Liver (tissue), 9 donors: ENCODE measurements around the gene MDC1. TPM values are rescaled to one million over a fixed set of nuclear protein-coding genes. Genes with fewer than 3 reads are reported as not detected.
A peak's percentile ranks its signal among the peaks of the same experiment; 100 is the strongest.

Experiments
- DNase-seq: peaks from one replicate; pipeline ENCODE4 v3.0.0-alpha.2; 2017; ENCODE audit warnings: low spot score
- H3K27ac ChIP-seq, 2 donors: one replicate each; pipeline ENCODE4 v1.7.0; 2013; ENCODE audit warnings: inconsistent platforms in 2 of 2, low read length in 2 of 2, control low read depth in 1 of 2, low read depth in 1 of 2, mild to moderate bottlenecking in 1 of 2
- H3K27me3 ChIP-seq, 4 donors: one replicate each; pipeline versions ENCODE4 v1.6.1 to v1.7.0; 2013; ENCODE audit warnings: low read length in 3 of 4, inconsistent platforms in 1 of 4, mild to moderate bottlenecking in 1 of 4, moderate library complexity in 1 of 4; ENCODE audit not compliant: control insufficient read depth in 4 of 4, insufficient read depth in 4 of 4
- H3K36me3 ChIP-seq, 4 donors: one replicate each; pipeline versions ENCODE4 v1.6.1 to v1.7.0; 2013; ENCODE audit warnings: low read length in 3 of 4, mild to moderate bottlenecking in 3 of 4, low read depth in 1 of 4, moderate library complexity in 1 of 4; ENCODE audit not compliant: control insufficient read depth in 4 of 4, insufficient read depth in 3 of 4
- H3K4me1 ChIP-seq, 4 donors: one replicate each; pipeline versions ENCODE4 v1.6.1 to v1.7.0; 2013; ENCODE audit warnings: low read length in 3 of 4, mild to moderate bottlenecking in 3 of 4, moderate library complexity in 1 of 4; ENCODE audit not compliant: control insufficient read depth in 4 of 4, insufficient read depth in 4 of 4
- H3K4me3 ChIP-seq, 3 donors: one replicate each; pipeline versions ENCODE4 v1.6.1 to v1.7.0; 2013; ENCODE audit warnings: low read length in 3 of 3, control low read depth in 1 of 3, low read depth in 1 of 3, mild to moderate bottlenecking in 1 of 3
- H3K9ac ChIP-seq, 2 donors: one replicate each; pipeline ENCODE4 v1.7.0; 2013; ENCODE audit warnings: low read length in 2 of 2, mild to moderate bottlenecking in 2 of 2, moderate library complexity in 2 of 2, control low read depth in 1 of 2, low read depth in 1 of 2
- H3K9me3 ChIP-seq, 4 donors: one replicate each; pipeline versions ENCODE4 v1.6.1 to v1.7.0; 2013; ENCODE audit warnings: low read length in 3 of 4; ENCODE audit not compliant: control insufficient read depth in 4 of 4
- EGR1 ChIP-seq, 2 donors: IDR thresholded peaks; 2 replicates each; pipeline ENCODE4 v1.6.1; 2016 to 2018; ENCODE audit warnings: antibody characterized with exemption in 2 of 2, low read depth in 2 of 2
- FOXA1 ChIP-seq: IDR thresholded peaks from 2 replicates; pipeline ENCODE4 v1.6.1; 2016; ENCODE audit warnings: antibody characterized with exemption
- FOXA2 ChIP-seq: IDR thresholded peaks from 2 replicates; pipeline ENCODE4 v1.6.1; 2016; ENCODE audit warnings: antibody characterized with exemption
- GABPA ChIP-seq, 2 donors: IDR thresholded peaks in 1 of 2; conservative IDR thresholded peaks in 1 of 2; 2 replicates each; pipeline ENCODE4 v1.6.1; 2016; ENCODE audit warnings: antibody characterized with exemption in 2 of 2, mild to moderate bottlenecking in 1 of 2, moderate library complexity in 1 of 2
- HNF4A ChIP-seq, 2 donors: conservative IDR thresholded peaks; 2 replicates each; pipeline ENCODE4 v1.6.1; 2016; ENCODE audit warnings: antibody characterized with exemption in 2 of 2, mild to moderate bottlenecking in 2 of 2
- HNF4G ChIP-seq: IDR thresholded peaks from 2 replicates; pipeline ENCODE4 v1.6.1; 2016; ENCODE audit warnings: antibody characterized with exemption
- JUND ChIP-seq, 2 donors: IDR thresholded peaks; 2 replicates each; pipeline ENCODE4 v1.6.1; 2016; ENCODE audit warnings: antibody characterized with exemption in 2 of 2
- MAX ChIP-seq: IDR thresholded peaks from 2 replicates; pipeline ENCODE4 v1.6.1; 2016; ENCODE audit warnings: antibody characterized with exemption
- NR2F2 ChIP-seq: IDR thresholded peaks from 2 replicates; pipeline ENCODE4 v1.6.1; 2016; ENCODE audit warnings: antibody characterized with exemption
- RAD21 ChIP-seq, 2 donors: IDR thresholded peaks; 2 replicates each; pipeline ENCODE4 v1.6.1; 2016; ENCODE audit warnings: antibody characterized with exemption in 2 of 2, mild to moderate bottlenecking in 2 of 2
- REST ChIP-seq: IDR thresholded peaks from 2 replicates; pipeline ENCODE4 v1.6.1; 2016; ENCODE audit warnings: antibody characterized with exemption, mild to moderate bottlenecking
- RXRA ChIP-seq, 2 donors: IDR thresholded peaks; 2 replicates each; pipeline ENCODE4 v1.6.1; 2017 to 2018; ENCODE audit warnings: antibody characterized with exemption in 2 of 2, mild to moderate bottlenecking in 1 of 2
- SP1 ChIP-seq: IDR thresholded peaks from 2 replicates; pipeline ENCODE4 v1.6.1; 2018; ENCODE audit warnings: antibody characterized with exemption, mild to moderate bottlenecking
- TAF1 ChIP-seq: conservative IDR thresholded peaks from 2 replicates; pipeline ENCODE4 v1.6.1; 2016; ENCODE audit warnings: antibody characterized with exemption, mild to moderate bottlenecking
- YY1 ChIP-seq: IDR thresholded peaks from 2 replicates; pipeline ENCODE4 v1.6.1; 2016; ENCODE audit warnings: antibody characterized with exemption, mild to moderate bottlenecking
- ZBTB33 ChIP-seq: IDR thresholded peaks from 2 replicates; pipeline ENCODE4 v1.6.1; 2016; ENCODE audit warnings: antibody characterized with exemption
- WGBS: extraction: QIAGEN DNeasy Blood & Tissue Kit; methylation state at CpG from one replicate; pipeline ENCODE4 v1.1.7; 2013; 5-methylcytosine and 5-hydroxymethylcytosine counted together
- polyA plus RNA-seq, 2 donors: library from polyadenylated mRNA; stranded (reverse) in 1 of 2; unstranded in 1 of 2; fragments of 200-250 nt in 1 of 2; fragments of >200 nt in 1 of 2; fragmentation: Nextera tagmentation in 1 of 2; extraction: Ambion mirVana in 1 of 2; gene quantifications; one replicate each; pipeline versions ENCODE4 v1.2.1 to v1.2.3, GENCODE V29; 2013 to 2015
- total RNA-seq, 2 donors: library from RNA; depleted of rRNA; stranded (reverse); fragments of >200 nt; gene quantifications; one replicate each; pipeline ENCODE4 v1.2.3, GENCODE V29; 2014
- TF ChIP-seq, protein P1 (sequence below): IDR thresholded peaks from 2 replicates; pipeline ENCODE4 v1.6.1; 2016; ENCODE audit warnings: antibody characterized with exemption
- donor health status: healthy.
- donor health status: healthy.
- donor health status: healthy.
- donor health status: healthy.
- donor health status: healthy.

Gene MDC1
- total and polyA plus RNA-seq, 4 donors: 5.9 to 15.5 (median 8.4) TPM

GRCh38 chr6:30691208-30691847 lies 25.8 kb downstream of the MDC1 start (continued):
- TF ChIP-seq MAX: no peak
- TF ChIP-seq HNF4G: no peak
- TF ChIP-seq YY1: no peak

GRCh38 chr6:30690403-30691207 lies 26.5 kb downstream of the MDC1 start, which contains the start of gene NRM:
Gene NRM, minus strand, starts transcription at chr6:30690984. Its CDS starts 10 bp downstream, at chr6:30690974.
- Histone ChIP-seq H3K9me3 (no peaks in the 10 kb centered on the region), H3K9ac (peak within 1 kb of the TSS in 1 of 2 donors; percentile 61), H3K4me3 (peak within 1 kb of the TSS; percentile 59 to 78 (median 77)), H3K27ac (peak within 1 kb of the TSS; percentile 69 to 79), H3K36me3 (no peaks in the 10 kb centered on the region), H3K4me1 (peaks cover 11 to 54% (median 41%) of the 10 kb centered on the region in 4 donors), H3K27me3 (no peaks in the 10 kb centered on the region)
- peak; percentile 49 to 63 for TF ChIP-seq GABPA (IDR thresholded peaks at IDR 0.05 in 1 of 2, conservative IDR thresholded peaks at IDR 0.05 in 1 of 2)
- no peak for TF ChIP-seq TAF1
- TF ChIP-seq MAX: no peak
- TF ChIP-seq SP1: peak; percentile 63
- TF ChIP-seq RAD21 (IDR thresholded peaks at IDR 0.05): peak in 1 of 2 donors; percentile 36
- no peak for TF ChIP-seq YY1
- TF ChIP-seq JUND (IDR thresholded peaks at IDR 0.05): no peak
- no peak for TF ChIP-seq EGR1 (IDR thresholded peaks at IDR 0.05; ENCODE audit: low read depth in 2 of 2)
- TF ChIP-seq ZBTB33: no peak
- peak; percentile 24 for TF ChIP-seq NR2F2
- no peak for TF ChIP-seq FOXA2
- peak; percentile 86 for DNase-seq
- 3% methylated on average over 40 of the region's 40 CpGs for WGBS

DNA sequence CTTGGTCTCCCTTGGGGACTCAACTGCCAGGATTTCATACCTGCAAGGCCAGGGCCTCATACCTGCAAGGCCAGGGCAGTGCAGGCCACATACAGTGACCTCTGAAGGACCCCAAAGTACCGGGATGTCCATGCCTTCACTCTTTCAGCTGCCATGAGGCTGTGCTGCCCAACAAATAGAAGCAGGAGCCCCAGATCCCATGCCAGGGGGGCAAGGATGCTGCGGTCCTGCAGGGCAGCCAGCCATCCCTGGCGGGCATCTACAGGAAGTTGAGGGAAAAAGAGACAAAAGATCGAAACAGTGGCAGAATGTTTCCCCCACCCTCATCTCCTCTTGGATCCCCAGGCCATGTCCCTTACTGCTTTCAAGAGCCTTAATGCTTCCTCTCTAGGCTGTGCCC lies 27.1 kb downstream of the MDC1 start:
- Histone ChIP-seq H3K4me3 (no peak overlapping the region), H3K27me3 (no peaks in the 10 kb centered on the region), H3K27ac (peak overlapping the region; percentile 69 to 79), H3K36me3 (no peaks in the 10 kb centered on the region), H3K9ac (no peak overlapping the region), H3K9me3 (no peaks in the 10 kb centered on the region), H3K4me1 (peaks cover 17 to 54% (median 42%) of the 10 kb centered on the region in 4 donors)
- DNase-seq: no peak
- WGBS: 65% methylated on average over 4 of the region's 4 CpGs
- TF ChIP-seq JUND (IDR thresholded peaks at IDR 0.05): no peak
- no peak for TF ChIP-seq YY1
- no peak for TF ChIP-seq ZBTB33
- no peak for TF ChIP-seq TAF1
- no peak for TF ChIP-seq MAX
- TF ChIP-seq EGR1 (IDR thresholded peaks at IDR 0.05; ENCODE audit: low read depth in 2 of 2): no peak
- TF ChIP-seq, protein P1, sequence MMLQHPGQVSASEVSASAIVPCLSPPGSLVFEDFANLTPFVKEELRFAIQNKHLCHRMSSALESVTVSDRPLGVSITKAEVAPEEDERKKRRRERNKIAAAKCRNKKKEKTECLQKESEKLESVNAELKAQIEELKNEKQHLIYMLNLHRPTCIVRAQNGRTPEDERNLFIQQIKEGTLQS: no peak
- TF ChIP-seq SP1: no peak
- no peak for TF ChIP-seq FOXA2
- no peak for TF ChIP-seq FOXA1
- TF ChIP-seq HNF4A (conservative IDR thresholded peaks at IDR 0.05): no peak
- no peak for TF ChIP-seq GABPA (IDR thresholded peaks at IDR 0.05 in 1 of 2, conservative IDR thresholded peaks at IDR 0.05 in 1 of 2)
- TF ChIP-seq RXRA (IDR thresholded peaks at IDR 0.05): no peak
- no peak for TF ChIP-seq HNF4G
- TF ChIP-seq REST: no peak
